Heart left ventricle (tissue), 16 donors: ENCODE data around the gene HSPA12A. TPM values are rescaled to one million over a fixed set of nuclear protein-coding genes. Genes with fewer than 3 reads are reported as not detected.

ENCODE experiments used
- ATAC-seq, 4 donors: fragments of 200-7000 bp; cut with Tn5 transposase; one replicate each; pipeline ENCODE4 v1.9.1; 2020 to 2022; ENCODE audit warnings: moderate library complexity in 4 of 4, mild to moderate bottlenecking in 3 of 4, moderate number of reproducible peaks in 1 of 4
- DNase-seq, 5 donors: peaks; one replicate each; pipeline ENCODE4 v3.0.0-alpha.2; 2020
- H3K27ac ChIP-seq, 12 donors: fragments of 200-600 bp; sonication (generic) in 4 of 12; one replicate each; pipeline versions ENCODE4 v1.5.0 to v1.8.0; 2016 to 2022; ENCODE audit warnings: mild to moderate bottlenecking in 2 of 12
- H3K27me3 ChIP-seq, 9 donors: fragments of 200-600 bp; sonication (generic) in 2 of 9; one replicate each; pipeline versions ENCODE4 v1.5.1 to v1.8.0; 2016 to 2022; ENCODE audit warnings: mild to moderate bottlenecking in 3 of 9
- H3K36me3 ChIP-seq, 9 donors: fragments of 200-600 bp; sonication (generic) in 2 of 9; one replicate each; pipeline versions ENCODE4 v1.5.0 to v1.8.0; 2018 to 2022; ENCODE audit warnings: mild to moderate bottlenecking in 2 of 9
- H3K4me1 ChIP-seq, 12 donors: fragments of 200-600 bp; sonication (generic) in 4 of 12; one replicate each; pipeline versions ENCODE4 v1.5.0 to v1.8.0; 2016 to 2022; ENCODE audit warnings: mild to moderate bottlenecking in 3 of 12
- H3K4me3 ChIP-seq, 12 donors: fragments of 200-600 bp; sonication (generic) in 4 of 12; one replicate each; pipeline versions ENCODE4 v1.5.0 to v1.8.0; 2017 to 2022; ENCODE audit warnings: mild to moderate bottlenecking in 9 of 12, moderate library complexity in 4 of 12
- H3K9me3 ChIP-seq, 12 donors: fragments of 200-600 bp; sonication (generic) in 4 of 12; one replicate each; pipeline versions ENCODE4 v1.5.0 to v1.8.0; 2016 to 2022; ENCODE audit warnings: mild to moderate bottlenecking in 1 of 12
- CTCF ChIP-seq, 12 donors: fragments of 200-600 bp; sonication (generic) in 4 of 12; IDR thresholded peaks; one replicate each; pipeline versions ENCODE4 v1.5.0 to v1.8.0; 2018 to 2022; ENCODE audit warnings: antibody characterized with exemption in 12 of 12, mild to moderate bottlenecking in 5 of 12
- POLR2A ChIP-seq, 2 donors: fragments of 450-650 bp; IDR thresholded peaks; one replicate each; pipeline ENCODE4 v1.6.1; 2017; ENCODE audit warnings: antibody characterized with exemption in 2 of 2, mild to moderate bottlenecking in 2 of 2, moderate library complexity in 2 of 2
- WGBS, 4 donors: extraction: QIAGEN DNeasy Blood & Tissue Kit in 2 of 4; methylation state at CpG; one replicate each; pipeline versions ENCODE4 v1.1.5 to v1.1.7; 2013 to 2018; 5-methylcytosine and 5-hydroxymethylcytosine counted together
- intact Hi-C, 10 donors: fragments of 100-400 bp; cut with DNase I; formaldehyde crosslinking; loops; one replicate each; pipeline versions ENCODE4 v1.11.1 to v1.14.2; 2022
- polyA plus RNA-seq, 2 donors: library from polyadenylated mRNA; stranded (reverse); fragments of 200-250 nt; gene quantifications; one replicate each; pipeline ENCODE4 v1.2.3, GENCODE V29; 2013
- total RNA-seq, 9 donors: library from RNA; depleted of rRNA in 2 of 9; stranded (reverse); fragments of >200 nt in 2 of 9; fragmentation: NEBNext Ultra II Directional in 3 of 9; extraction: Animal tissue kit (Norgen Biotek cat#: 25700) in 3 of 9; gene quantifications; one replicate each; pipeline versions ENCODE4 v1.1.0 to v1.2.4, GENCODE V29; 2016 to 2023
- donor health status: ischemic (EF 13 %, LVEDD 7.1; RV severe dilation, severe dysfunction).
- donor health status: healthy with polysubstance abuse.
- donor health status: DM: no; HTN: yes; CAD: no.
- donor health status: DM: no; HTN: no; CAD: no.
- donor health status: ischemic (EF 25% LVEDD 6.9; RV normal size, moderate dysfunction).
- donor health status: ischemic (EF 25% LVEDD 5.7; RV mildly dilated, moderate dysfunction).
- donor health status: healthy.
- donor health status: DM: yes; HTN: yes; CAD: no.
- donor health status: ischemic (EF 35%, LVEDD 5.7; RV mildly dilated, moderate dysfunction).
- donor health status: nonischemic (EF 11% LVEDD 7.7; RV severe dilation, severe dysfunction).
- donor health status: DM: yes; HTN: yes; CAD: no.
- donor health status: PGD.
- donor health status: ischemic (EF 29% LVEDD 5.4; RV normal size, mild dysfunction).
- donor health status: nonischemic (EF 23%, LVEDD 6.1; RV moderate dilation, normal function).

HSPA12A gene
- total and polyA plus RNA-seq, 11 donors = 4.7 to 17.0 (median 13.5) TPM

GRCh38 chr10:116756277-116756676 is 13.9 kb upstream of the HSPA12A start:
- no peak overlapping the region for H3K4me3 ChIP-seq
- H3K4me1 ChIP-seq = peaks cover 0 to 19% (median 6%) of the 10 kb centered on the region in 12 donors
- H3K36me3 ChIP-seq = no peaks in the 10 kb centered on the region
- TF ChIP-seq CTCF (IDR thresholded peaks at IDR 0.05) = no peak
- TF ChIP-seq POLR2A (IDR thresholded peaks at IDR 0.05) = no peak
- ATAC-seq = peak; percentile 75 to 88 (median 85)
- peak overlapping the region in 9 of 12 donors; percentile 28 to 64 (median 46) for H3K27ac ChIP-seq
- intact Hi-C loops = no loop called here
- no peaks in the 10 kb centered on the region for H3K9me3 ChIP-seq
- peak in 1 of 5 donors; percentile 59 for DNase-seq
- no peaks in the 10 kb centered on the region for H3K27me3 ChIP-seq
- 25 to 32% (median 27%) methylated on average over 8 of the region's 8 CpGs for WGBS, 4 donors

GRCh38 chr10:116753759-116754158 is 11.4 kb upstream of the HSPA12A start:
- Histone ChIP-seq H3K27me3 (no peaks in the 10 kb centered on the region), H3K4me3 (no peak overlapping the region), H3K36me3 (no peaks in the 10 kb centered on the region), H3K27ac (no peak overlapping the region), H3K4me1 (peaks cover 0 to 19% (median 6%) of the 10 kb centered on the region in 12 donors), H3K9me3 (no peaks in the 10 kb centered on the region)
- TF ChIP-seq POLR2A (IDR thresholded peaks at IDR 0.05) = no peak
- no peak for TF ChIP-seq CTCF (IDR thresholded peaks at IDR 0.05)
- DNase-seq (peak in 2 of 5 donors; percentile 53 to 61), ATAC-seq (peak in 3 of 4 donors; percentile 37 to 70 (median 55))
- 38 to 55% (median 43%) methylated on average over 8 of the region's 8 CpGs for WGBS, 4 donors
- intact Hi-C loops = no loop called here

DNA sequence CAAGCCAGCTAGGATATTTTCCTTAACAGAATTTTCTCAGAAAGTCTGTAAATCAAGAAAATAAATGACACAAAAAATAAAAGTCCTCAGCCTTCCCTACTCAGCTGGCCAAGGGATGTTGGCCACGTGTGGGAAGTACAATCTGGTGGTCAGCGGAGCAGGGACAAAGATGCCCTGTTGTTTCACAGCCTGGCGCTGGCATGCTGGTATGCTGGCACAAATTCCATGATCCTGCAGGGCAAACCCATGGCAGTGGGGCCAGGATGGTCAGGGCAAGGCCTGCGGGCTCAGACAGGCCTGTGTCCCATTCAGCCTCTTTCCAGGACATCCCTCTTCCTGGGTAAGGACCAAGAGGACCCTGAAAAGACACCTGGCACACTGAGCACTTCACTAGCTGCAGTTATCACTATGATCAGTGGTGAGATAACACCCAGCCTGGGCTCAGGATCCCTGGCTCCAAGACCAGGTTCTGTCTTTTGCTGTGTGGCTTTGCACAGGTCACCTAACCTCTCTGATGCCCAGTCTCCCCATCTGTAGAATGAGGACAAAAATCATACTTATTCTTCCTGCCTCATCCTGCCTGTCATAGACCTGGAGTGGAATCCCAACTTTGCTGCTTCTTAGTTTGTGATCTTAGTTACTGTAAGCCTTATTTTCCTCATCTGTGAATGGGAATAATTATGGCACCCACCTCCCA is 10.8 kb upstream of the HSPA12A start:
- intact Hi-C loops = no loop called here
- no peaks in the 10 kb centered on the region for H3K36me3 ChIP-seq
- no peak overlapping the region for H3K27ac ChIP-seq
- no peak for ATAC-seq
- no peak for TF ChIP-seq POLR2A (IDR thresholded peaks at IDR 0.05)
- no peak for TF ChIP-seq CTCF (IDR thresholded peaks at IDR 0.05)
- no peaks in the 10 kb centered on the region for H3K9me3 ChIP-seq
- 78 to 89% (median 88%) methylated on average over 4 of the region's 4 CpGs for WGBS, 4 donors
- H3K27me3 ChIP-seq = no peaks in the 10 kb centered on the region
- no peak overlapping the region for H3K4me3 ChIP-seq
- peaks cover 0 to 19% (median 6%) of the 10 kb centered on the region in 12 donors for H3K4me1 ChIP-seq
- DNase-seq = no peak

GRCh38 chr10:116752563-116752962 is 10.2 kb upstream of the HSPA12A start:
- TF ChIP-seq POLR2A (IDR thresholded peaks at IDR 0.05) = no peak
- TF ChIP-seq CTCF (IDR thresholded peaks at IDR 0.05) = no peak
- DNase-seq = no peak
- Histone ChIP-seq H3K9me3 (no peaks in the 10 kb centered on the region), H3K4me3 (no peak overlapping the region), H3K36me3 (no peaks in the 10 kb centered on the region), H3K4me1 (peaks cover 0 to 19% (median 6%) of the 10 kb centered on the region in 12 donors), H3K27me3 (no peaks in the 10 kb centered on the region), H3K27ac (no peak overlapping the region)
- ATAC-seq = no peak
- WGBS, 4 donors = 92 to 100% (median 94%) methylated on average over 1 of the region's 1 CpG
- intact Hi-C loops = no loop called here
